ENCODE data around the gene HM13.
"Not testable (repeated sequence)": the region's sequence is repeated elsewhere in the genome, so short reads cannot be mapped to it uniquely, and the experiment has no call there.

The HM13 gene

DNA sequence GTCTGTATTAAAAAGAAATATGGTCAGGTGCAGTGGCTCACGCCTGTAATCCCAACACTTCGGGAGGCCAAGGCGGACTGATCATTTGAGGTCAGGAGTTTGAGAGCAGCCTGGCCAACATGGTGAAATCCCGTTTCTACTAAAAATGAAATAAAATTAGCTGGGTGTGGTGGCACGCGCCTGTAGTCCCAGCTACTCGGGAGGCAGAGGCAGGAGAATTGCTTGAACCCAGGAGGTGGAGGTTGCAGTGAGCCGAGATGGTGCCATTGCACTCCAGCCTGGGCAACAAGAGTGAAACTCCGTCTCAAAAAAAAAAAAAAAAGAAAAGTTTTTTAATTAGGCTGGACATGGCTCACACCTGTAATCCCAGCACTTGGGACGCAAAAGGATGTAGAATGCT lies 60.7 kb downstream of the HM13 start:
- not testable (repeated sequence) for H3K27me3 Mint-ChIP-seq; DNase-seq (ENCODE audit: low spot score in 2 of 2); ATAC-seq (replicated peaks; ENCODE audit: extremely low read depth, poor library complexity, severe bottlenecking); H3K9me3 Mint-ChIP-seq; H3K27ac Mint-ChIP-seq (ENCODE audit: low read depth); H3K4me3 Mint-ChIP-seq
- peaks cover 17% of the 10 kb centered on the region for H3K4me1 Mint-ChIP-seq
- H3K36me3 Mint-ChIP-seq (ENCODE audit: insufficient read depth) = peaks cover 15% of the 10 kb centered on the region

GRCh38 chr20:31576751-31577150 lies 62.5 kb downstream of the HM13 start:
- no peak overlapping the region for H3K4me3 Mint-ChIP-seq
- DNase-seq (ENCODE audit: low spot score in 2 of 2) (no peak), ATAC-seq (replicated peaks; ENCODE audit: extremely low read depth, poor library complexity, severe bottlenecking) (no peak)
- H3K36me3 Mint-ChIP-seq (ENCODE audit: insufficient read depth) = peaks cover 13% of the 10 kb centered on the region
- H3K9me3 Mint-ChIP-seq = no peaks in the 10 kb centered on the region
- H3K27ac Mint-ChIP-seq (ENCODE audit: low read depth) = no peak overlapping the region
- H3K4me1 Mint-ChIP-seq = peaks cover 17% of the 10 kb centered on the region
- no peaks in the 10 kb centered on the region for H3K27me3 Mint-ChIP-seq

DNA sequence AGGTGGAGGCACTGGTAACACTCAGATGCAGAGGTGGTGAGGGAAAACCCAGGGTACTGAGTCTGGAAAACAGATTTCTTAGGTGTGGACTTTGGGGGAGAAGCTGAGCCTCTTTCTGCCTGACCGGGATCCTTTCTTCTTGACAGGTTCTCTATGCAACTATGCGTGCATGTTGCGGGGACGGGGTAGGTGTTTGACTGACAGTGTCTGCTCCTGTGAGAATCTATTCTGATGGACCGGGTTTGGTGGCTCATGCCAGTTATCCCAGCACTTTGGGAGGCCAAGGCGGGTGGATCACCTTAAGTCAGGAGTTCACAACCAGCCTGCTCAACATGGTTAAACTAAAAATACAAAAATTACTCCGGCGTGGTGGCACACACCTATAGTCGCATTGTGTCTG lies 63.0 kb downstream of the HM13 start:
- no peaks in the 10 kb centered on the region for H3K9me3 Mint-ChIP-seq
- H3K4me1 Mint-ChIP-seq = peaks cover 14% of the 10 kb centered on the region
- DNase-seq (ENCODE audit: low spot score in 2 of 2) (no peak), ATAC-seq (replicated peaks; ENCODE audit: extremely low read depth, poor library complexity, severe bottlenecking) (no peak)
- H3K36me3 Mint-ChIP-seq (ENCODE audit: insufficient read depth) = peaks cover 13% of the 10 kb centered on the region
- no peaks in the 10 kb centered on the region for H3K27me3 Mint-ChIP-seq
- H3K4me3 Mint-ChIP-seq = peak overlapping the region; percentile 42
- H3K27ac Mint-ChIP-seq (ENCODE audit: low read depth) = no peak overlapping the region

GRCh38 chr20:31578448-31579138 lies 64.4 kb downstream of the HM13 start:
- no peak for ATAC-seq (replicated peaks; ENCODE audit: extremely low read depth, poor library complexity, severe bottlenecking)
- no peaks in the 10 kb centered on the region for H3K27me3 Mint-ChIP-seq
- peaks cover 6% of the 10 kb centered on the region for H3K4me1 Mint-ChIP-seq
- peaks cover 7% of the 10 kb centered on the region for H3K36me3 Mint-ChIP-seq (ENCODE audit: insufficient read depth)
- no peak overlapping the region for H3K27ac Mint-ChIP-seq (ENCODE audit: low read depth)
- no peak for DNase-seq (ENCODE audit: low spot score in 2 of 2)
- H3K4me3 Mint-ChIP-seq = no peak overlapping the region
- no peaks in the 10 kb centered on the region for H3K9me3 Mint-ChIP-seq

GRCh38 chr20:31579245-31579644 lies 65.0 kb downstream of the HM13 start:
- Mint-ChIP-seq H3K36me3 (ENCODE audit: insufficient read depth) (peaks cover 7% of the 10 kb centered on the region), H3K27ac (ENCODE audit: low read depth) (no peak overlapping the region)

DNA sequence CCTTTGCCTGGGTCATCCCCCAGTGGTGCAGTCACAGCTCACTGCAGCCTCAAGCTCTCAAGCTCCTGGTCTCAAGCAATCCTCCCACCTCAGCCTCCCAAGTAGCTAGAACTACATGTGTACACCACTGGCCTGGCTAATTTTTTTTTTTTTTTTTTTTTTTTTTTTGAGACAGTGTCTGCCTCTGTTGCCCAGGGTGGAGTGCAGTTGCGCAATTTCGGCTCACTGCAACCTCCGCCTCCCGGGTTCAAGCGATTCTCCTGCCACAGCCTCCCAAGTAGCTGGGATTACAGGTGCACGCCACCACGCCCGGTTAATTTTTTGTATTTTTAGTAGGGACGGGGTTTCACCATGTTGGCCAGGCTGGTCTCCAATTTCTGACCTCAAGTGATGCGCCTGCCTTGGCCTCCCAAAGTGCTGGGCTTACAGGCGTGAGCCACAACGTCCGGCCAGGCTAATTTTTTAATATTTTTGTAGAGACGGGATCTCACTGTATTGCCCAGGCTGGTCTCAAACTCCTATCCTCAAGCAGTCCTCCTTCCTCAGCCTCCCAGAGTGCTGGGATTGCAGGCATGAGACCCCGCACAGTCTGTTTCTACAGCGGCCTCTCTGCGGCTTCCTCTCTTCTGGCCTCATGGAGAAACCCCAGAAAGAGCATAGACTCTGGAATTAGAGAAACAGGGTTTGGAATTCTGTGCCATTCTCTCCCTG lies 65.9 kb downstream of the HM13 start:
- H3K27me3 Mint-ChIP-seq; DNase-seq (ENCODE audit: low spot score in 2 of 2); H3K4me3 Mint-ChIP-seq; H3K36me3 Mint-ChIP-seq (ENCODE audit: insufficient read depth); ATAC-seq (replicated peaks; ENCODE audit: extremely low read depth, poor library complexity, severe bottlenecking); H3K9me3 Mint-ChIP-seq; H3K4me1 Mint-ChIP-seq; H3K27ac Mint-ChIP-seq (ENCODE audit: low read depth): not testable (repeated sequence)

More at GRCh38 chr20:31579245-31579644, 65.0 kb downstream of the HM13 start:
- Mint-ChIP-seq H3K27me3 (no peaks in the 10 kb centered on the region), H3K4me1 (no peaks in the 10 kb centered on the region), H3K4me3 (no peak overlapping the region), H3K9me3 (no peaks in the 10 kb centered on the region)
- DNase-seq (ENCODE audit: low spot score in 2 of 2) = no peak
- no peak for ATAC-seq (replicated peaks; ENCODE audit: extremely low read depth, poor library complexity, severe bottlenecking)

GRCh38 chr20:31580706-31581105 lies 66.5 kb downstream of the HM13 start:
- no peak for DNase-seq (ENCODE audit: low spot score in 2 of 2)
- Mint-ChIP-seq H3K4me3 (no peak overlapping the region), H3K4me1 (no peaks in the 10 kb centered on the region), H3K27me3 (no peaks in the 10 kb centered on the region), H3K36me3 (ENCODE audit: insufficient read depth) (peaks cover 12% of the 10 kb centered on the region), H3K9me3 (no peaks in the 10 kb centered on the region), H3K27ac (ENCODE audit: low read depth) (no peak overlapping the region)
- no peak for ATAC-seq (replicated peaks; ENCODE audit: extremely low read depth, poor library complexity, severe bottlenecking)

- H3K27me3 Mint-ChIP-seq = no peaks in the 10 kb centered on the region
- ATAC-seq (replicated peaks; ENCODE audit: extremely low read depth, poor library complexity, severe bottlenecking) (no peak), DNase-seq (ENCODE audit: low spot score in 2 of 2) (no peak)
- H3K27ac Mint-ChIP-seq (ENCODE audit: low read depth) = no peak overlapping the region
- no peaks in the 10 kb centered on the region for H3K4me1 Mint-ChIP-seq
- no peak overlapping the region for H3K4me3 Mint-ChIP-seq
- no peaks in the 10 kb centered on the region for H3K9me3 Mint-ChIP-seq
- peaks cover 12% of the 10 kb centered on the region for H3K36me3 Mint-ChIP-seq (ENCODE audit: insufficient read depth)
Observed at GRCh38 chr20:31581391-31581790, 67.1 kb downstream of the HM13 start.

- Mint-ChIP-seq H3K36me3 (ENCODE audit: insufficient read depth) (peaks cover 9% of the 10 kb centered on the region), H3K27ac (ENCODE audit: low read depth) (no peak overlapping the region), H3K4me1 (peaks cover 8% of the 10 kb centered on the region), H3K27me3 (peaks cover 17% of the 10 kb centered on the region), H3K9me3 (no peaks in the 10 kb centered on the region), H3K4me3 (peak overlapping the region; percentile 68)
- ATAC-seq (replicated peaks; ENCODE audit: extremely low read depth, poor library complexity, severe bottlenecking) (no peak), DNase-seq (ENCODE audit: low spot score in 2 of 2) (no peak)
Observed at GRCh38 chr20:31587545-31588389, 73.5 kb downstream of the HM13 start.

DNA sequence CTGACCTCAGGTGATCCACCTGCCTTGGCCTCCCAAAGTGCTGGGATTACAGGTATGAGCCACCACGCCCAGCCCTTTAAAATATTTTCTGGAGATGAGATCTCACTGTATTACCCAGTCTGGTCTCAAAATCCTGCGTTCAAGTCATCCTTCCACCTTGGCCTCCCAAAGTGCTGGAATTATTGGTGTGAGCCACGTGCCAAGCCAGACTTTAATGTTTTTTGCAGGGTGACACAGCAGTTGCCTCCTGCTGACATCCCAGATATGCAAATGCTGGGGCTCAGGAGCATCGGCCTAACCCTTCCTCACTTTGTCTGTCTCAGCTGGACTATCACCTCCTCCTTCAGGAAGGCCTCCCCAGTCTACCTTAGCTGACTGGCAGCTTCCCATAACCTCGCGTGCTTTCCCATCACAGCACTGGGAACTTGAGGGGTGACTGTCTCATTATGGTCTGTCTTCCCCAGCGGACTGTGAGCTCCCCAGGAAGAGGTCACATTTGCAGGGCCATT lies 76.5 kb downstream of the HM13 start:
- DNase-seq (ENCODE audit: low spot score in 2 of 2) = no peak
- Mint-ChIP-seq H3K36me3 (ENCODE audit: insufficient read depth) (peaks cover 4% of the 10 kb centered on the region), H3K27me3 (peaks cover 21% of the 10 kb centered on the region), H3K4me1 (peaks cover 8% of the 10 kb centered on the region), H3K27ac (ENCODE audit: low read depth) (no peak overlapping the region), H3K9me3 (no peaks in the 10 kb centered on the region), H3K4me3 (no peak overlapping the region)
- ATAC-seq (replicated peaks; ENCODE audit: extremely low read depth, poor library complexity, severe bottlenecking) = no peak

GRCh38 chr20:31593221-31594001 lies 79.2 kb downstream of the HM13 start:
- peaks cover 4% of the 10 kb centered on the region for H3K36me3 Mint-ChIP-seq (ENCODE audit: insufficient read depth)
- DNase-seq (ENCODE audit: low spot score in 2 of 2) = no peak
- no peak for ATAC-seq (replicated peaks; ENCODE audit: extremely low read depth, poor library complexity, severe bottlenecking)

GRCh38 chr20:31594002-31594557 lies 79.8 kb downstream of the HM13 start:
- no peak overlapping the region for H3K4me3 Mint-ChIP-seq
- DNase-seq (ENCODE audit: low spot score in 2 of 2) = no peak
- no peak for ATAC-seq (replicated peaks; ENCODE audit: extremely low read depth, poor library complexity, severe bottlenecking)
- H3K36me3 Mint-ChIP-seq (ENCODE audit: insufficient read depth) = no peaks in the 10 kb centered on the region
- no peaks in the 10 kb centered on the region for H3K4me1 Mint-ChIP-seq
- H3K27ac Mint-ChIP-seq (ENCODE audit: low read depth) = no peak overlapping the region
- peaks cover 10% of the 10 kb centered on the region for H3K27me3 Mint-ChIP-seq
- H3K9me3 Mint-ChIP-seq = no peaks in the 10 kb centered on the region

More at GRCh38 chr20:31593221-31594001, 79.2 kb downstream of the HM13 start:
- Mint-ChIP-seq H3K9me3 (no peaks in the 10 kb centered on the region), H3K4me3 (no peak overlapping the region), H3K27me3 (peaks cover 16% of the 10 kb centered on the region), H3K27ac (ENCODE audit: low read depth) (no peak overlapping the region), H3K4me1 (peaks cover 2% of the 10 kb centered on the region)

Data from central memory CD8-positive, alpha-beta T cell (primary cell).